HTERT RPE-1 (cell line): ENCODE data around the gene SHISAL1.
"Not testable (repeated sequence)": the region's sequence is repeated elsewhere in the genome, so short reads cannot be mapped to it uniquely, and the experiment has no call there.

Source experiments
- in situ Hi-C: fragments of 300-500 bp; cut with MboI; formaldehyde crosslinking; loops from 4 replicates; pipeline ENCODE4 v1.14.3; 2020; ENCODE audit warnings: low sequenced_read_pairs

The SHISAL1 gene

GRCh38 chr22:44244265-44244822 lies 68.4 kb downstream of the SHISAL1 start:
- in situ Hi-C loops, result no loop called here

GRCh38 chr22:44243761-44244160 lies 69.0 kb downstream of the SHISAL1 start:
- in situ Hi-C loops, result no loop called here

- in situ Hi-C loops, result no loop called here
Measured at GRCh38 chr22:44242946-44243724, 69.6 kb downstream of the SHISAL1 start.

- in situ Hi-C loops, result not testable (repeated sequence)
Measured at GRCh38 chr22:44241121-44241520, 71.6 kb downstream of the SHISAL1 start.

- in situ Hi-C loops, result no loop called here
Measured at GRCh38 chr22:44237290-44237689, 75.5 kb downstream of the SHISAL1 start.

- in situ Hi-C loops, result not testable (repeated sequence)
Measured at GRCh38 chr22:44234372-44234771, 78.4 kb downstream of the SHISAL1 start.

GRCh38 chr22:44231233-44231632 lies 81.5 kb downstream of the SHISAL1 start:
- in situ Hi-C loops, result no loop called here

- in situ Hi-C loops, result no loop called here
Measured at GRCh38 chr22:44229809-44230208, 82.9 kb downstream of the SHISAL1 start.

- in situ Hi-C loops, result no loop called here
Measured at GRCh38 chr22:44229331-44229730, 83.4 kb downstream of the SHISAL1 start.

- in situ Hi-C loops, result no loop called here
Measured at GRCh38 chr22:44225812-44226211, 86.9 kb downstream of the SHISAL1 start.

- in situ Hi-C loops, result no loop called here
Measured at GRCh38 chr22:44225091-44225689, 87.6 kb downstream of the SHISAL1 start.

- in situ Hi-C loops, result no loop called here
Measured at GRCh38 chr22:44224166-44224565, 88.6 kb downstream of the SHISAL1 start.

- in situ Hi-C loops, result no loop called here
Measured at GRCh38 chr22:44221710-44222475, 90.9 kb downstream of the SHISAL1 start.

GRCh38 chr22:44220727-44221680 lies 91.7 kb downstream of the SHISAL1 start:
- in situ Hi-C loops, result no loop called here

- in situ Hi-C loops, result no loop called here
Measured at GRCh38 chr22:44219101-44219870, 93.5 kb downstream of the SHISAL1 start.

GRCh38 chr22:44218071-44218470 lies 94.7 kb downstream of the SHISAL1 start:
- in situ Hi-C loops, result no loop called here

- in situ Hi-C loops, result no loop called here
Measured at GRCh38 chr22:44217346-44217745, 95.4 kb downstream of the SHISAL1 start.

- in situ Hi-C loops, result no loop called here
Measured at GRCh38 chr22:44215287-44215686, 97.5 kb downstream of the SHISAL1 start.

- in situ Hi-C loops, result no loop called here
Measured at GRCh38 chr22:44214764-44215163, 98.0 kb downstream of the SHISAL1 start.

- in situ Hi-C loops, result no loop called here
Measured at GRCh38 chr22:44214187-44214586, 98.6 kb downstream of the SHISAL1 start.
